Panc1 (cell line): ENCODE measurements around the gene SLC49A3. TPM values are rescaled to one million over a fixed set of nuclear protein-coding genes. Genes with fewer than 3 reads are reported as not detected.
"Not testable (repeated sequence)": the region's sequence is repeated elsewhere in the genome, so short reads cannot be mapped to it uniquely, and the experiment has no call there.

Experiments
- ATAC-seq: fragments of 200-7000 bp; cut with Tn5 transposase; 2 replicates; pipeline ENCODE4 v1.9.1; 2020; ENCODE audit warnings: mild to moderate bottlenecking, moderate library complexity
- Bru-seq: library from RNA; stranded (reverse); fragments of 400-500 nt; gene quantifications from one replicate; lab custom pipeline; 2021; lab: Mats Ljungman, UMichigan
- BruChase-seq, 2 experiments: library from RNA; stranded (reverse); fragments of 400-500 nt; gene quantifications; one replicate each; lab custom pipeline; 2021; lab: Mats Ljungman, UMichigan
- BruUV-seq: library from RNA; stranded (reverse); fragments of 400-500 nt; replicated peaks from 2 replicates; lab custom pipeline; 2021; lab: Mats Ljungman, UMichigan
- CTCF ChIA-PET: fragments of 300-600 bp; sonication (Branson Sonifier 250); formaldehyde crosslinking; loops from one replicate; lab custom pipeline; 2022; ENCODE audit warnings: antibody characterized with exemption; lab: Charles Lee
- POLR2A ChIA-PET: fragments of 300-600 bp; sonication (Branson Sonifier 250); formaldehyde crosslinking; loops from one replicate; lab custom pipeline; 2022; ENCODE audit warnings: antibody characterized with exemption; lab: Charles Lee
- DNase-seq: peaks from one replicate; pipeline ENCODE4 v3.0.0-alpha.2; 2010; ENCODE audit warnings: low read depth, low spot score
- H3K27ac ChIP-seq: 2 replicates; pipeline ENCODE4 v1.5.1; 2011; ENCODE audit warnings: mild to moderate bottlenecking, low read length, inconsistent platforms
- H3K27me3 ChIP-seq: fragments of 200-500 bp; sonication (Bioruptor generic); 2 replicates; pipeline ENCODE4 v1.6.0; 2014; ENCODE audit warnings: low read length, inconsistent platforms; ENCODE audit not compliant: control insufficient read depth, insufficient read depth
- H3K36me3 ChIP-seq: fragments of 200-500 bp; sonication (Bioruptor generic); 2 replicates; pipeline ENCODE4 v1.5.1; 2014; ENCODE audit warnings: inconsistent platforms, mild to moderate bottlenecking, low read length, moderate library complexity; ENCODE audit not compliant: control insufficient read depth, insufficient read depth
- H3K4me1 ChIP-seq: 2 replicates; pipeline ENCODE4 v1.5.1; 2011; ENCODE audit warnings: inconsistent platforms, mild to moderate bottlenecking, low read length, moderate library complexity; ENCODE audit not compliant: control insufficient read depth, insufficient read depth
- H3K4me3 ChIP-seq, 2 experiments: 2 replicates each; pipeline ENCODE4 v1.5.1; 2011 to 2012; ENCODE audit warnings: low read depth in 2 of 2, low read length in 2 of 2, mild to moderate bottlenecking in 2 of 2, inconsistent platforms in 1 of 2, moderate library complexity in 1 of 2
- H3K9me3 ChIP-seq: fragments of 200-500 bp; sonication (Bioruptor generic); 2 replicates; pipeline ENCODE4 v1.5.1; 2014; ENCODE audit warnings: low read depth, mild to moderate bottlenecking, inconsistent platforms, low read length, moderate library complexity; ENCODE audit not compliant: control insufficient read depth, insufficient read depth
- POLR2AphosphoS5 ChIP-seq: IDR thresholded peaks from 2 replicates; pipeline ENCODE4 v1.6.1; 2012; ENCODE audit warnings: mild to moderate bottlenecking, low read depth, low read length, moderate library complexity
- SIN3A ChIP-seq: IDR thresholded peaks from 2 replicates; pipeline ENCODE4 v1.6.1; 2012; ENCODE audit warnings: low read depth, mild to moderate bottlenecking, low read length, moderate library complexity, borderline replicate concordance; ENCODE audit not compliant: insufficient read depth
- TCF7L2 ChIP-seq: IDR thresholded peaks from 2 replicates; pipeline ENCODE4 v1.6.1; 2011; ENCODE audit warnings: mild to moderate bottlenecking, low read depth, low read length, inconsistent platforms
- in situ Hi-C: cut with HindIII; loops from 2 replicates; pipeline ENCODE4 v1.10.0; 2016; ENCODE audit warnings: low sequenced_read_pairs, low pct_unique_long_range_greater_than_20kb
- intact Hi-C: fragments of 100-400 bp; cut with micrococcal nuclease; formaldehyde crosslinking; loops from one replicate; pipeline ENCODE4 v1.10.0; 2022; ENCODE audit not compliant: unreplicated experiment
- long read RNA-seq: library from polyadenylated mRNA; unstranded; transcript quantifications from one replicate; pipeline ENCODE4 v2.0.0, GENCODE V29; 2021; ENCODE audit not compliant: unreplicated experiment
- polyA plus RNA-seq: library from polyadenylated mRNA; unstranded; fragments of >200 nt; gene quantifications from one replicate; pipeline ENCODE4 v1.2.1, GENCODE V29; 2012; ENCODE audit warnings: missing spikeins; ENCODE audit not compliant: insufficient read length
- total RNA-seq: library from RNA; stranded (reverse); gene quantifications from one replicate; pipeline ENCODE4 v1.2.1, GENCODE V29; 2021; ENCODE audit not compliant: unreplicated experiment
- TF ChIP-seq, protein P1 (sequence below), 2 experiments: IDR thresholded peaks; 2 replicates each; pipeline ENCODE4 v1.6.1; 2011 to 2012; ENCODE audit warnings: low read depth in 2 of 2, control low read depth in 1 of 2, low read length in 1 of 2, mild to moderate bottlenecking in 1 of 2, moderate library complexity in 1 of 2; ENCODE audit not compliant: insufficient read depth in 1 of 2
- TF ChIP-seq, protein P2 (sequence below): fragments of 450-650 bp; IDR thresholded peaks from 2 replicates; pipeline ENCODE4 v1.5.1; 2017; ENCODE audit warnings: mild to moderate bottlenecking

SLC49A3 gene
- 0.62 TPM for total RNA-seq
- polyA plus RNA-seq: 0.59 TPM
- Bru-seq, nascent RNA: percentile 20 among the genes with signal in this experiment
- BruChase-seq, experiment 1, labeled RNA remaining after a 2-hour chase: percentile 24 among the genes with signal in this experiment
- percentile 23 among the genes with signal in this experiment for BruChase-seq, experiment 2, labeled RNA remaining after a 6-hour chase
- long read RNA-seq, partial matches to known transcripts: 0 of 1 reads
- long read RNA-seq, other reads (novel, unspliced or antisense): 1 of 1 reads

DNA sequence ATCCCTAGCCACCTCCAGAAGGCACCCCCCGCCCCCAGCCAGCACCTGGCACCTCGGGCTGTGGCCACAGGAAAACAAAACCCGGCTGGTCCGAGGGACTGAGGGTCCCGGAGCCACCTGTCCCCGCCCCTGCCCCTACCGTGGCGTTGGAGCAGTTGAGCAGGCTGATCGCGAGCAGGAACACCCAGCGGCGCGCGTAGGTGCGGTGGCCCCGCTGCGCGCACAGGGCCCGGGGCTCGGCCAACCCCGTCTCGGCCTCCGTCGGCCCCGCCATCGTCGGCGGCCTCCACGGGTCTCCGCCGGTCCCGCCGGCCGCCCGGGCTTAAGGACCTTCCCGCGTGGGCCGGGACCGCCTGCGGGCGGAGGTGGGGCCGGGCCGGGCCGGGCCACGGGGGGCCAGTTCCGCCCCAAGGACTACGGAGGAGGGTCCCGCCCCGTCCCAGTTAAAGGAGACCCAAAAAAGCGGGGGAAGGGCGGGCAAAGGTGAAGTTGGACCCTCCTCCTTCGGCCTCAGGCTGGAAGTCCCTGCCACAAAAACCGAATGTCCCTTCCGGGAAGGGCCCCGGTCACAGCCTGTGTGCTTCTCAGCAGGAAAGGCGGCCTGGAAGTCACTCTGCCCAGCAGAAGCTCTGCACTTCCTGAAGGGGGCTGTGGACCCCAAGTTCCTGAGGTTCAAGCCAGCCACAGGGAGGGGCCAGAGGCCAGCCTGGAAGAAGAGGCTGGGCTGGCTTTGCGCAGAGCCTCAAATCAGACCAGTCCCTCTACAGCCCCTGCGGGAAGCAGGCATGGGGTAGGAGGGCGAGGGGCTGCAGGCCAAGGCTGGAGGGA is at the start of gene SLC49A3:
Gene SLC49A3 (minus strand): TSS at position 298 of the 828 bp plus-strand sequence. CDS start 24 bp downstream, at position 274.
- no peak for ATAC-seq
- Histone ChIP-seq H3K36me3 (no peaks in the 10 kb centered on the region), H3K27ac (no peak within 1 kb of the TSS), H3K4me3 (no peak within 1 kb of the TSS), H3K9me3 (no peaks in the 10 kb centered on the region), H3K4me1 (peaks cover 17% of the 10 kb centered on the region), H3K27me3 (no peaks in the 10 kb centered on the region)
- DNase-seq: no peak
- ChIA-PET CTCF (no interaction called here), POLR2A (no interaction called here)
- no TSS peak for BruUV-seq
- TF ChIP-seq, protein P1, sequence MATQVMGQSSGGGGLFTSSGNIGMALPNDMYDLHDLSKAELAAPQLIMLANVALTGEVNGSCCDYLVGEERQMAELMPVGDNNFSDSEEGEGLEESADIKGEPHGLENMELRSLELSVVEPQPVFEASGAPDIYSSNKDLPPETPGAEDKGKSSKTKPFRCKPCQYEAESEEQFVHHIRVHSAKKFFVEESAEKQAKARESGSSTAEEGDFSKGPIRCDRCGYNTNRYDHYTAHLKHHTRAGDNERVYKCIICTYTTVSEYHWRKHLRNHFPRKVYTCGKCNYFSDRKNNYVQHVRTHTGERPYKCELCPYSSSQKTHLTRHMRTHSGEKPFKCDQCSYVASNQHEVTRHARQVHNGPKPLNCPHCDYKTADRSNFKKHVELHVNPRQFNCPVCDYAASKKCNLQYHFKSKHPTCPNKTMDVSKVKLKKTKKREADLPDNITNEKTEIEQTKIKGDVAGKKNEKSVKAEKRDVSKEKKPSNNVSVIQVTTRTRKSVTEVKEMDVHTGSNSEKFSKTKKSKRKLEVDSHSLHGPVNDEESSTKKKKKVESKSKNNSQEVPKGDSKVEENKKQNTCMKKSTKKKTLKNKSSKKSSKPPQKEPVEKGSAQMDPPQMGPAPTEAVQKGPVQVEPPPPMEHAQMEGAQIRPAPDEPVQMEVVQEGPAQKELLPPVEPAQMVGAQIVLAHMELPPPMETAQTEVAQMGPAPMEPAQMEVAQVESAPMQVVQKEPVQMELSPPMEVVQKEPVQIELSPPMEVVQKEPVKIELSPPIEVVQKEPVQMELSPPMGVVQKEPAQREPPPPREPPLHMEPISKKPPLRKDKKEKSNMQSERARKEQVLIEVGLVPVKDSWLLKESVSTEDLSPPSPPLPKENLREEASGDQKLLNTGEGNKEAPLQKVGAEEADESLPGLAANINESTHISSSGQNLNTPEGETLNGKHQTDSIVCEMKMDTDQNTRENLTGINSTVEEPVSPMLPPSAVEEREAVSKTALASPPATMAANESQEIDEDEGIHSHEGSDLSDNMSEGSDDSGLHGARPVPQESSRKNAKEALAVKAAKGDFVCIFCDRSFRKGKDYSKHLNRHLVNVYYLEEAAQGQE (IDR thresholded peaks at IDR 0.05; ENCODE audit: insufficient read depth in 1 of 2, low read depth in 2 of 2, low read length in 1 of 2): no peak
- TF ChIP-seq TCF7L2 (no peak), SIN3A (no peak)
- TF ChIP-seq, protein P2, sequence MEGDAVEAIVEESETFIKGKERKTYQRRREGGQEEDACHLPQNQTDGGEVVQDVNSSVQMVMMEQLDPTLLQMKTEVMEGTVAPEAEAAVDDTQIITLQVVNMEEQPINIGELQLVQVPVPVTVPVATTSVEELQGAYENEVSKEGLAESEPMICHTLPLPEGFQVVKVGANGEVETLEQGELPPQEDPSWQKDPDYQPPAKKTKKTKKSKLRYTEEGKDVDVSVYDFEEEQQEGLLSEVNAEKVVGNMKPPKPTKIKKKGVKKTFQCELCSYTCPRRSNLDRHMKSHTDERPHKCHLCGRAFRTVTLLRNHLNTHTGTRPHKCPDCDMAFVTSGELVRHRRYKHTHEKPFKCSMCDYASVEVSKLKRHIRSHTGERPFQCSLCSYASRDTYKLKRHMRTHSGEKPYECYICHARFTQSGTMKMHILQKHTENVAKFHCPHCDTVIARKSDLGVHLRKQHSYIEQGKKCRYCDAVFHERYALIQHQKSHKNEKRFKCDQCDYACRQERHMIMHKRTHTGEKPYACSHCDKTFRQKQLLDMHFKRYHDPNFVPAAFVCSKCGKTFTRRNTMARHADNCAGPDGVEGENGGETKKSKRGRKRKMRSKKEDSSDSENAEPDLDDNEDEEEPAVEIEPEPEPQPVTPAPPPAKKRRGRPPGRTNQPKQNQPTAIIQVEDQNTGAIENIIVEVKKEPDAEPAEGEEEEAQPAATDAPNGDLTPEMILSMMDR: no peak
- intact Hi-C loops (no loop called here), in situ Hi-C loops (no loop called here)

DNA sequence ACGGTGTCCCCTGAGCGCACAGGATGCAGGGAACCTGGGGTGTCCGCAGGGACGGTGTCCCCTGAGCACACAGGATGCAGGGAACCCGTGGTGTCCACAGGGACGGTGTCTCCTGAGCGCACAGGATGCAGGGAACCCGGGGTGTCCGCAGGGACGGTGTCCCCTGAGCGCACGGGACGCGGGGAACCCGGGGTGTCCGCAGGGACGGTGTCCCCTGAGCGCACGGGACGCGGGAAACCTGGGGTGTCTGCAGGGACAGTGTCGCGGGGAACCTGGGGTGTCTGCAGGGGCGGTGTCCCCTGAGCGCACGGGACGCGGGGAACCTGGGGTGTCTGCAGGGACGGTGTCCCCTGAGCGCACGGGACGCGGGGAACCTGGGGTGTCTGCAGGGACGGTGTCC is 47.6 kb upstream of the SLC49A3 start:
- intact Hi-C loops, DNase-seq, CTCF ChIA-PET, BruUV-seq, in situ Hi-C loops, H3K9me3 ChIP-seq, H3K4me3 ChIP-seq, H3K27me3 ChIP-seq, POLR2A ChIA-PET, H3K27ac ChIP-seq, H3K4me1 ChIP-seq, H3K36me3 ChIP-seq, ATAC-seq: not testable (repeated sequence)

DNA sequence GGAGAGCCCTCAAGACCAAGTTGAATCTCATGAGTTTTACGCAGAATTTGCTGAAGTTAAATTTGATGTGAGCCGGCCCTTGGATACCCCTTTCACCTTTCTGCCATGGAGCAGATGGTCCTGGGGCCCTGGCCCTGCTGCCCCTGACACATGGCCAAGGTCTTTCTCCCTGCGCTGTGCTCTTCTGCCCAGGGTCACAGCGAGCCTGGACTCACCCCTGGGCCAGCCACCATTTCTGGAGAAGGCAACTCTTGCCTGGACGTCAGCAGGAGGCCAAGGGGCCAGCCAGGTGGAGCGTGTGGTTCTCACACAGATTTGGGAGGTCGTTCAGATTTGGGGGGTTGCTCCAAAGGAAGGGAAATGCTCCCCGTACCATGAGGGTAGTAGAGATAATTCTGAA is 46.6 kb upstream of the SLC49A3 start:
- H3K4me3 ChIP-seq: no peak overlapping the region
- no TSS peak for BruUV-seq
- no peaks in the 10 kb centered on the region for H3K27me3 ChIP-seq
- TF ChIP-seq POLR2AphosphoS5 (no peak), TCF7L2 (no peak), SIN3A (no peak)
- TF ChIP-seq, protein P2: no peak
- TF ChIP-seq, protein P1 (IDR thresholded peaks at IDR 0.05; ENCODE audit: insufficient read depth in 1 of 2, low read depth in 2 of 2, low read length in 1 of 2): no peak
- H3K9me3 ChIP-seq: no peaks in the 10 kb centered on the region
- no peak overlapping the region for H3K27ac ChIP-seq
- DNase-seq (no peak), ATAC-seq (no peak)
- in situ Hi-C loops: no loop called here
- peaks cover 2% of the 10 kb centered on the region; the same call in 1 of the 2 replicates for H3K36me3 ChIP-seq
- POLR2A ChIA-PET: no interaction called here
- no peaks in the 10 kb centered on the region for H3K4me1 ChIP-seq
- intact Hi-C loops: no loop called here
- CTCF ChIA-PET: no interaction called here
